B cell (primary cell): ENCODE measurements around the gene NOP53. TPM values are rescaled to one million over a fixed set of nuclear protein-coding genes. Genes with fewer than 3 reads are reported as not detected.

Experiments
- ATAC-seq: fragments of 200-7000 bp; cut with Tn5 transposase; one replicate; pipeline ENCODE4 v1.10.0; 2021; ENCODE audit warnings: low read depth, mild to moderate bottlenecking, moderate number of reproducible peaks, moderate library complexity
- CTCF ChIA-PET: fragments of 350-600 bp; sonication (Branson Sonifier 250); formaldehyde crosslinking; loops from one replicate; lab custom pipeline; 2021; ENCODE audit warnings: antibody characterized with exemption, inconsistent platforms; lab: Charles Lee
- POLR2A ChIA-PET: fragments of 350-600 bp; sonication (Branson Sonifier 250); formaldehyde crosslinking; loops from one replicate; lab custom pipeline; 2021; ENCODE audit warnings: antibody characterized with exemption; lab: Charles Lee
- DNase-seq: peaks from one replicate; pipeline ENCODE4 v3.0.0; 2013
- H2AFZ ChIP-seq: 2 replicates; pipeline ENCODE4 v1.6.1; 2012; ENCODE audit warnings: mild to moderate bottlenecking, low read depth, low read length; ENCODE audit not compliant: insufficient read depth, poor library complexity, severe bottlenecking
- H3K27ac ChIP-seq, 2 donors: 1 replicate in 1 of 2; 2 replicates in 1 of 2; pipeline ENCODE4 v1.5.1; 2012 to 2013; ENCODE audit warnings: low read length in 2 of 2, mild to moderate bottlenecking in 2 of 2, moderate library complexity in 1 of 2
- H3K27me3 ChIP-seq, 4 experiments: fragments of 200-600 bp in 1 of 4; sonication (generic) in 1 of 4; replicated peaks in 1 of 4; 1 replicate in 2 of 4; 2 replicates in 2 of 4; pipeline versions ENCODE4 v1.6.1 to v1.7.0; 2013 to 2016; ENCODE audit warnings: low read length in 3 of 4, mild to moderate bottlenecking in 2 of 4, mixed read lengths in 1 of 4, moderate library complexity in 1 of 4; ENCODE audit not compliant: insufficient read depth in 4 of 4, control insufficient read depth in 3 of 4; ENCODE audit errors: control extremely low read depth in 1 of 4
- H3K36me3 ChIP-seq, 2 experiments: replicated peaks in 1 of 2; 1 replicate in 1 of 2; 2 replicates in 1 of 2; pipeline versions ENCODE4 v1.6.1 to v1.7.1; 2013; ENCODE audit warnings: low read length in 1 of 2; ENCODE audit not compliant: insufficient read depth in 2 of 2, control insufficient read depth in 1 of 2; ENCODE audit errors: control extremely low read depth in 1 of 2, extremely low read depth in 1 of 2
- H3K4me1 ChIP-seq, 2 donors: fragments of 200-600 bp in 1 of 2; sonication (generic) in 1 of 2; 1 replicate in 1 of 2; 2 replicates in 1 of 2; pipeline versions ENCODE4 v1.5.1 to v1.6.1; 2013 to 2017; ENCODE audit warnings: low read length in 2 of 2; ENCODE audit not compliant: control insufficient read depth in 2 of 2, insufficient read depth in 2 of 2
- H3K4me2 ChIP-seq: replicated peaks from 2 replicates; pipeline ENCODE3; 2012; ENCODE audit warnings: mild to moderate bottlenecking, low read depth, low read length; ENCODE audit not compliant: poor library complexity, severe bottlenecking
- H3K4me3 ChIP-seq, 5 experiments: fragments of 200-600 bp in 1 of 5; sonication (generic) in 1 of 5; 1 replicate in 3 of 5; 2 replicates in 2 of 5; pipeline versions ENCODE4 v1.5.1 to v1.7.0; 2011 to 2016; ENCODE audit warnings: low read length in 4 of 5, mild to moderate bottlenecking in 4 of 5, low read depth in 2 of 5, control low read depth in 1 of 5, moderate library complexity in 1 of 5; ENCODE audit not compliant: insufficient read depth in 1 of 5; ENCODE audit errors: control extremely low read depth in 1 of 5, extremely low read depth in 1 of 5
- H3K79me2 ChIP-seq: fragments of 200-600 bp; sonication (generic); one replicate; pipeline ENCODE4 v1.6.0; 2016; ENCODE audit warnings: low read length; ENCODE audit not compliant: control insufficient read depth, insufficient read depth
- H3K9ac ChIP-seq: fragments of 200-600 bp; sonication (generic); 2 replicates; pipeline ENCODE4 v1.6.1; 2017; ENCODE audit warnings: mild to moderate bottlenecking, low read length, moderate library complexity
- H3K9me3 ChIP-seq, 3 donors: one replicate each; pipeline versions ENCODE4 v1.6.1 to v1.7.1; 2013; ENCODE audit warnings: low read length in 2 of 3; ENCODE audit not compliant: control insufficient read depth in 2 of 3, insufficient read depth in 1 of 3; ENCODE audit errors: control extremely low read depth in 1 of 3
- H4K20me1 ChIP-seq: 2 replicates; pipeline ENCODE4 v1.6.0; 2012; ENCODE audit warnings: mild to moderate bottlenecking, low read length; ENCODE audit not compliant: insufficient read depth, control insufficient read depth, poor library complexity, severe bottlenecking
- H3K27ac Mint-ChIP-seq: one replicate; pipeline ENCODE4 v1.8.0; 2021; ENCODE audit warnings: mixed read lengths
- H3K27me3 Mint-ChIP-seq: one replicate; pipeline ENCODE4 v1.8.0; 2021; ENCODE audit warnings: mixed read lengths
- H3K4me1 Mint-ChIP-seq: one replicate; pipeline ENCODE4 v1.8.0; 2021; ENCODE audit warnings: mixed read lengths
- H3K4me3 Mint-ChIP-seq: one replicate; pipeline ENCODE4 v1.8.0; 2021; ENCODE audit warnings: mixed read lengths
- H3K9me3 Mint-ChIP-seq: one replicate; pipeline ENCODE4 v1.8.0; 2022; ENCODE audit warnings: mixed read lengths; ENCODE audit not compliant: insufficient read depth
- EZH2 ChIP-seq: IDR thresholded peaks from 2 replicates; pipeline ENCODE4 v1.6.1; 2012; ENCODE audit warnings: borderline replicate concordance, low read depth, mild to moderate bottlenecking, moderate library complexity, low read length; ENCODE audit not compliant: insufficient read depth, poor library complexity, severe bottlenecking
- WGBS: methylation state at CpG from one replicate; pipeline ENCODE4 v1.1.5; 2013; ENCODE audit warnings: missing lambda C conversion rate; ENCODE audit not compliant: insufficient coverage; 5-methylcytosine and 5-hydroxymethylcytosine counted together
- intact Hi-C: fragments of 100-400 bp; cut with micrococcal nuclease; formaldehyde crosslinking; loops from one replicate; pipeline ENCODE4 v1.10.0; 2022
- polyA plus RNA-seq: library from polyadenylated mRNA; depleted of rRNA; stranded (reverse); fragments of >200 nt; gene quantifications from 2 replicates; pipeline ENCODE4 v1.2.3, GENCODE V29; 2012
- total RNA-seq, 2 donors: library from RNA; stranded (reverse); fragments of 120-200 nt in 1 of 2; gene quantifications; 1 replicate in 1 of 2; 2 replicates in 1 of 2; pipeline versions ENCODE4 v1.2.3 to v1.2.4, GENCODE V29; 2013 to 2022
- TF ChIP-seq, protein P1 (sequence below): fragments of 200-600 bp; IDR thresholded peaks from one replicate; pipeline ENCODE4 v1.8.0; 2022; ENCODE audit warnings: antibody characterized with exemption, mild to moderate bottlenecking

The NOP53 gene
- total and polyA plus RNA-seq, 2 donors (not counting 1 experiment from before 2014, with no cell fraction given): 526 to 978 TPM

DNA sequence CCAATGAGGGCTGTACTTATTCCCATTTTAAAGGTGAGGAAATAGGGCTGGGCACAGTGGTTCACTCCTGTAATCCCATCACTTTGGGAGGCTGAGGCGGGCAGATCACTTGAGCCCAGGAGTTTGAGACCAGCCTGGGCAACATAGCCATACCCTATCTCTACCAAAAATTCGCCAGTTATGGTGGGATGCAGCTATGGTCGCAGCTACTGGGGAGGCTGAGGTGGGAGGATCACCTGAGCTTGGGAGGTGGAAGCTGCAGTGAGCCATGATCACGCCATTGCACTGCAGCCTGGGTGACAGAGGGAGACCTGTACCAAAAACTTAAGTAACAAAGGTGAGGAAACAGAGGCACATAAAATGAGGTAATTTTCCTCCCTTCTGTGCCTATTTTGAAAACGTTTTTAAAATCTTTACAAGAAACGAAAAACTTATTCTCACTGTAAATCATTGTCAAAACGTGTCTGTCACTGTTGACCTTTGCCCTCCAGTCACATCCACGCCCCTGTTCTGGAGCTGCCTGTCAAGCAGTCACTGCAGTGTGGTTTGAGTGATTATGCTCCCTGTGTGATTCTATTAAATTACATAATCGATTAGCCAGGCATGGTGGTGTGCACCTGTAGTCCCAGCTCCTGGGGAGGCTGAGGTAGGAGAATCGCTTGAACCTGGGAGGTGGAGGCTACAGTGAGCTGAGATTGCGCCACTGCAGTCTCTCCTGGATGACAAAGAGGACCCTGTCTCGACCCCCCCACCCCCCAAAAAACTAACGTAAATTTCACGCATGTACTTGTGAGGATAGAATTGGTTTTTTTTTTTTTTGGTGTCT is 12.5 kb downstream of the NOP53 start:
- intact Hi-C loops: no loop called here
- 97% methylated on average over 5 of the region's 14 CpGs for WGBS

DNA sequence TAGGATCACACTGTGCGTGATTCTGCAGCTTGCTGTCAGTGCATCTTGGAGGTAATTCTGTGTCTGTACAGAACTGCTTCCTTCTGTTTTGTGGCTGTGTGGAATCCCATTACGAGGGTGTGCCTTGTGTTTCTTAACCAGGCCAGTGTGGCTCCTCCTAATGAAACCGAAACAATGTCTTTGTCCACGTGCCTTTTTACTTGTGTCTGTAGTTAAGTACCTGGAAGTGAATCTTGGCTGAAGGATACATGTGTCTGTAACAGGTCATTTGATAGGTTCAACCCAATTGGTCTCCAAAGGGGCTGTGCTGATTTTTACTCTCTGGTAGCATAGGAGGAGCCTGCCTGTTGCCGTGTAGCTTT is 13.1 kb downstream of the NOP53 start:
- ATAC-seq (no peak), DNase-seq (no peak)
- intact Hi-C loops: no loop called here
- H3K9me3 ChIP-seq: peaks cover 0 to 9% (median 2%) of the 10 kb centered on the region in 3 donors
- H3K4me1 ChIP-seq: no peaks in the 10 kb centered on the region
- ChIA-PET POLR2A (no interaction called here), CTCF (interaction anchor here (0.6 to 1.6 kb wide), 4 partner anchors 10 to 324 kb away, joined by 3 to 4 read pairs (median 3); no protein-coding TSS in a partner anchor)
- Mint-ChIP-seq H3K4me1 (no peaks in the 10 kb centered on the region), H3K27ac (no peak overlapping the region), H3K9me3 (no peaks in the 10 kb centered on the region), H3K27me3 (no peaks in the 10 kb centered on the region), H3K4me3 (no peak overlapping the region)
- 93% methylated on average over 4 of the region's 5 CpGs for WGBS
- no peak overlapping the region for H3K9ac ChIP-seq
- no peak overlapping the region for H3K4me2 ChIP-seq
- no peak overlapping the region for H3K27ac ChIP-seq
- peaks cover 28% of the 10 kb centered on the region for H4K20me1 ChIP-seq
- H3K4me3 ChIP-seq: no peak overlapping the region
- H3K79me2 ChIP-seq: no peaks in the 10 kb centered on the region
- no peak for TF ChIP-seq EZH2
- TF ChIP-seq, protein P1, sequence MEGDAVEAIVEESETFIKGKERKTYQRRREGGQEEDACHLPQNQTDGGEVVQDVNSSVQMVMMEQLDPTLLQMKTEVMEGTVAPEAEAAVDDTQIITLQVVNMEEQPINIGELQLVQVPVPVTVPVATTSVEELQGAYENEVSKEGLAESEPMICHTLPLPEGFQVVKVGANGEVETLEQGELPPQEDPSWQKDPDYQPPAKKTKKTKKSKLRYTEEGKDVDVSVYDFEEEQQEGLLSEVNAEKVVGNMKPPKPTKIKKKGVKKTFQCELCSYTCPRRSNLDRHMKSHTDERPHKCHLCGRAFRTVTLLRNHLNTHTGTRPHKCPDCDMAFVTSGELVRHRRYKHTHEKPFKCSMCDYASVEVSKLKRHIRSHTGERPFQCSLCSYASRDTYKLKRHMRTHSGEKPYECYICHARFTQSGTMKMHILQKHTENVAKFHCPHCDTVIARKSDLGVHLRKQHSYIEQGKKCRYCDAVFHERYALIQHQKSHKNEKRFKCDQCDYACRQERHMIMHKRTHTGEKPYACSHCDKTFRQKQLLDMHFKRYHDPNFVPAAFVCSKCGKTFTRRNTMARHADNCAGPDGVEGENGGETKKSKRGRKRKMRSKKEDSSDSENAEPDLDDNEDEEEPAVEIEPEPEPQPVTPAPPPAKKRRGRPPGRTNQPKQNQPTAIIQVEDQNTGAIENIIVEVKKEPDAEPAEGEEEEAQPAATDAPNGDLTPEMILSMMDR: no peak
- peaks cover 0 to 48% of the 10 kb centered on the region in 2 experiments for H3K36me3 ChIP-seq
- H3K27me3 ChIP-seq: no peaks in the 10 kb centered on the region
- no peak overlapping the region for H2AFZ ChIP-seq

More for the DNA sequence above, 12.5 kb downstream of the NOP53 start:
- no peak overlapping the region for H3K9ac ChIP-seq
- peaks cover 0 to 9% (median 2%) of the 10 kb centered on the region in 3 donors for H3K9me3 ChIP-seq
- no peak overlapping the region for H3K27ac ChIP-seq
- H3K79me2 ChIP-seq: no peaks in the 10 kb centered on the region
- Mint-ChIP-seq H3K4me3 (no peak overlapping the region), H3K27me3 (no peaks in the 10 kb centered on the region), H3K27ac (no peak overlapping the region), H3K9me3 (no peaks in the 10 kb centered on the region), H3K4me1 (no peaks in the 10 kb centered on the region)
- TF ChIP-seq, protein P1: no peak
- TF ChIP-seq EZH2: no peak
- POLR2A ChIA-PET: no interaction called here
- DNase-seq: no peak
- no peak overlapping the region for H3K4me3 ChIP-seq
- H3K27me3 ChIP-seq: no peaks in the 10 kb centered on the region
- no peaks in the 10 kb centered on the region for H3K4me1 ChIP-seq
- peaks cover 0 to 54% of the 10 kb centered on the region in 2 experiments for H3K36me3 ChIP-seq
- H3K4me2 ChIP-seq: no peak overlapping the region
- ATAC-seq: no peak
- H2AFZ ChIP-seq: no peak overlapping the region
- CTCF ChIA-PET: interaction anchor here (0.6 to 1.6 kb wide), 3 partner anchors 10 to 323 kb away, joined by 3 read pairs; no protein-coding TSS in a partner anchor
- peaks cover 34% of the 10 kb centered on the region for H4K20me1 ChIP-seq
